GM12874 (cell line): ENCODE measurements around the gene ADM5.

ENCODE experiments used
- TF ChIP-seq, protein P1 (sequence below): IDR thresholded peaks from 2 replicates; pipeline ENCODE4 v1.5.1; 2011; ENCODE audit warnings: low read depth, mild to moderate bottlenecking, control low read depth, low read length, moderate library complexity; ENCODE audit not compliant: insufficient read depth

The ADM5 gene

GRCh38 chr19:49700563-49700962 is 11.2 kb downstream of the ADM5 start:
- TF ChIP-seq, protein P1, sequence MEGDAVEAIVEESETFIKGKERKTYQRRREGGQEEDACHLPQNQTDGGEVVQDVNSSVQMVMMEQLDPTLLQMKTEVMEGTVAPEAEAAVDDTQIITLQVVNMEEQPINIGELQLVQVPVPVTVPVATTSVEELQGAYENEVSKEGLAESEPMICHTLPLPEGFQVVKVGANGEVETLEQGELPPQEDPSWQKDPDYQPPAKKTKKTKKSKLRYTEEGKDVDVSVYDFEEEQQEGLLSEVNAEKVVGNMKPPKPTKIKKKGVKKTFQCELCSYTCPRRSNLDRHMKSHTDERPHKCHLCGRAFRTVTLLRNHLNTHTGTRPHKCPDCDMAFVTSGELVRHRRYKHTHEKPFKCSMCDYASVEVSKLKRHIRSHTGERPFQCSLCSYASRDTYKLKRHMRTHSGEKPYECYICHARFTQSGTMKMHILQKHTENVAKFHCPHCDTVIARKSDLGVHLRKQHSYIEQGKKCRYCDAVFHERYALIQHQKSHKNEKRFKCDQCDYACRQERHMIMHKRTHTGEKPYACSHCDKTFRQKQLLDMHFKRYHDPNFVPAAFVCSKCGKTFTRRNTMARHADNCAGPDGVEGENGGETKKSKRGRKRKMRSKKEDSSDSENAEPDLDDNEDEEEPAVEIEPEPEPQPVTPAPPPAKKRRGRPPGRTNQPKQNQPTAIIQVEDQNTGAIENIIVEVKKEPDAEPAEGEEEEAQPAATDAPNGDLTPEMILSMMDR: no peak

GRCh38 chr19:49701271-49701786 is 11.9 kb downstream of the ADM5 start:
- TF ChIP-seq, protein P1: no peak

GRCh38 chr19:49704888-49705642 is 15.7 kb downstream of the ADM5 start:
- TF ChIP-seq, protein P1: no peak

DNA sequence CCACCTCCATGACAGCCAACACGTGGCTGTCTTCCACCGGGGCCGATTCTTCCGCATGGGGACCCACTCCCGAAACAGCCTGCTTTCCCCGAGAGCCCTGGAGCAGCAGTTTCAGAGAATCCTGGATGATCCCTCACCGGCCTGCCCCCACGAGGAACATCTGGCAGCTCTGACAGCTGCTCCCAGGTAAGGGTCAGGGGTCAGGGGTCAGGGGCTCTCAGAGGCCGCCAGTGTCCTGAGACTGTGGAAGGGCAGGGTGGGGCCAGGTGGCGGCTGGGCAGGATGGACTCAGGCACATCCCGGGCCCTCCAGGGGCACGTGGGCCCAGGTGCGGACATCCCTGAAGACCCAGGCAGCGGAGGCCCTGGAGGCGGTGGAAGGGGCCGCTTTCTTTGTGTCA is 16.5 kb downstream of the ADM5 start:
- TF ChIP-seq, protein P1: no peak

- TF ChIP-seq, protein P1: no peak
Observed at GRCh38 chr19:49710372-49710951, 21.1 kb downstream of the ADM5 start.

DNA sequence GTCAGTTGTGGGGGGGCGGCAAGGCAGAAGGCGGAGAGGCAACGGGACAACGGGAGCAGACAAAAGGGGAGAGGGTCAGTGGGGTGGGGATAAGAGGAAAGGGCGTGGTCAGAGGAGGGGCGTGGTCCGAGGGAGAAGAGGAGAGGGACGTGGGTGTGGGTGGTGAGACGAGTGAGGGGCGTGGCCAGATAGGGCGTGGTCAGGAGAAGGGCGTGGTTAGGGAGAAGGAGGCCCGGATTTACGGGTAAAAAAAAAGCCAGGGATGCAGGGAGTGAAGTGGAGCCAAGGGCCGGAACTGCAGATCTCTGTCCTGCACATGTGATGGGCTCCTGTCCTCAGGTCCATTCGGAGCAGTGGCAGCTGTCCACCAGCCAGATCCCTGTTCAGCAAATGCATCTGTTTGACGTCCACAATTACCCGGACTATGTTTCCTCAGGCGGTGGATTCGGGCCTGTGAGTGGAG is 23.0 kb downstream of the ADM5 start:
- TF ChIP-seq, protein P1: no peak

DNA sequence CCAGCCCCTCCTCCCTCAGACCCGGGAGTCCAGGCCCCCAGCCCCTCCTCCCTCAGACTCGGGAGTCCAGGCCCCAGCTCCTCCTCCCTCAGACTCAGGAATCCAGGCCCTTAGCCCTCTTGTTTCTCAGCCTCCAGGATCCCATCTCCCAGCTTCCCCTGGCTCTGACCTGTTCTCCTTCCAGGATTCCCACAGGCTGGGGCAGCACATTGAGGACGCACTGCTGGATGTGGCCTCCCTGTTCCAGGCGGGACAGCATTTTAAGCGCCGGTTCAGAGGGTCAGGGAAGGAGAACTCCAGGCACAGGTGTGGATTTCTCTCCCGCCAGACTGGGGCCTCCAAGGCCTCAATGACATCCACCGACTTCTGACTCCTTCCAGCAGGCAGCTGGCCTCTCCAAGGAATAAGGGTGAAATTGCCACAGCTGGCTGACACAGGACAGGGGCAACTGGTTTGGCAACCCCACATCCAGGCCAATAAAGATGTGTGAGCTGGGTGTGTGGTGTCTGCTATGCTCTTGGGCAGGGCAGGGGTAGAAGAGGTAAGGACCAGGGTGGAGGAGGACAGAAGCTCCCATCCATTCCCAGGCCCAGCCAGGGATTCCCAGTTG is 23.9 kb downstream of the ADM5 start:
- TF ChIP-seq, protein P1: no peak
